ENCODE results near the gene SLC6A13.

The SLC6A13 gene

DNA sequence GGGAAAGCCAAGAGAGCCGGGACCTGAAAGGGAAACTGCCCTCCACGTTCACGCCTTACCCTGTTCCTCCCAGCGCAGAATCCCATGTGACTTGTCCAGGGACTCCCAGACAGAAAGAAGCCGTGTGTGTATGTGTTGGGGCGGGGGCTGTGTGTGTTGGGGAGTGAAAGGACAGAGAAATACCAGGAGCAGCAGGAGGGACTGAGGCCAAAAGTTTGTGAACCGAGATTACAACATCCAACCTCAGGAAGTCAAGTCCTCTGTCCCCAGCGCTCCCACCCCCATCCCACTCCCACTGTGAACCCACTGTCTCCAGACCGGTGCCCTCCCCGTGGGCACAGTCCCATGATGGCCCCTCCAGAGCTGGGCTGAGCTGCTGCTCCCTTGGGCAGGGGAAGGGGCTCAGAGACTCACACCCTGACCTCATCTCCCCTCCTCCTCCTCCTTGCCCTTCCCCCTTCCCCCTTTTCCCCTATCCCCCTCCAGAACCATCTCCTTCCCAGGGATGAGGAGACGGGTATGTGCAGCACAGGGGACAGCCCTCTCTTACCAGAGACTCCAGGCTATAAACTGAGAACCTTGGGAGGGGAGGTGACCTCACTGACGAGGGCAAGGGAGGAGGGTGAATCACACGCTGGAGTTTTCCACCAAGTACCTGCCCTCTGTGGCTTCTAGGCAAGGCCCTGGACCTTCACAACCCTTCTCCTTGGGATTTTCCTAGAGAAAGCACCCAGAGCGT, 48.5 kb downstream of the SLC6A13 start, which contains the start of gene SLC6A12:
TSS of gene SLC6A12 (minus strand) at position 155 of the 739 bp plus-strand sequence. CDS start 4,171 bp downstream, outside the sequence.
- no peak for DNase-seq (ENCODE audit: low read depth)

DNA sequence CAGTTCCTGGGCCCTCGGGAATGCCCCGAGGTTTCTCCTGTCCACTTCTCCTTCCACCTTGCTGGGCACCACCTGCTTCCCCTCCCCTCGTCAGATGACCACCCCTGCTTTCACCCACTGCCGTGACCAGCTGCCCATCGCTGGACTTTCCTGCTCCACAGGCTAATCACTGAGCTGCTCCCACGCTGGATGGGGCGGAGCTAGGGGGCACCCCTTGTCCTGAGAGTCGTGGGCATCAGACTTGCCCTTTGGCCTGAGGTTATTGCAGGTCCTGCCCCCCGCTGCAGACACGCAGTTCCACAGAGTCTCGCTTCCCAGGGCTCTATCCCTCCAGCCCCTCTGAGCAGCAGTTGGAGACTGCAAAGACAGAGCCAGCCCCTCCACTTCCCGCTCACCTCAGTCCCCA, 49.1 kb downstream of the SLC6A13 start:
- no peak for DNase-seq (ENCODE audit: low read depth)

DNA sequence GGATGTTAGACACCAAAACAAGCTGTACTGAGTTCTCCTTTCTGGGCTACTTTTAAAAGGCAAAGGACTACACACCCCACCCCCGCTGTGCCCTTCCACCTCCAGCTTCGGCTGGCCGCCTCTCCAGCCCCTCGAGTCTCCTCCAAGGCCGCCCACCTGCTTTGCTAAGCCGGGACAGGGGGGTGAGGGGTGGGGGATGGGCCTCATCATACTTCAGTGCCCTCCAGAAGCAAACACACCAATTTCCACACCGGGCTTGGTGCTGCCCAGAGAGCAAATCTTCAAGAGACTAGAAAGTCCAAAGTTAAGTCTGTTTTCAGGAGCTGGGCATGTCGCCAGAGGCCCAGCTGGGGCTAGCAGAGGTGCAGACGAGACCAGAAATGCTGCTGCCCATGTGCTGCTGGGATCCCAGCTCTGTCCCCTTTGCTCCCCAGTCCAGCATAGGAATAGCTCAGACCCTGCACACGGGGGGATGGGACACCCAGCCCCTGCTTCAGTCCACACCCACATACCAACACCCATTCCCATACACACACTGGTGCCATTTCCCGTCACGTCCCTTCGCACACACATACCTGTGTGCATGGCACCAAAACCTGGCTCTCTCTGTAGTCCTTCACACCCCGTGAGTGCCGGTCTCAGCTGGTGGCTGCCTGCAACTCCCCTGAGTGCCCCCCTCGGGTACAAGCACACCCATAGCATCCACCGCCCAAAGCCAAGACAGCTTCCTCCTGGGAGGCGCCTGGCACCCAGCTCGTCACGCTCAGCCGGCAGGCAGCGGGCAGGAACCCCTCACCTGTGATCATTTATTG, 49.7 kb downstream of the SLC6A13 start:
- DNase-seq (ENCODE audit: low read depth), result no peak

DNA sequence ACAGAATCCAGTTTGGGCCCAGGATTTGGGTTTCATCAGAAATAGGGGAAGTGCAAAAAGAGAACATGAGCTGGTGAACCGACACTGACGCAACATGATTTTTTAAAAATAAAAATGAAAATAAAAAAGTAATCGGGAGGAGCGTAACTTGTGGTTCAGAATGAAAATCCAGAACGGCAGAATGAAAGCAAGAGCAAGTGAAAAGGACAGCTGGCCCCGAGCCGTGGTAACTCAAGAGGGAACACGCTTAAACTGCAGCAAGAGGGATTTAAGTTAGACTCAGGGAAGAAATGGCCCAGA, 50.3 kb downstream of the SLC6A13 start:
- DNase-seq (ENCODE audit: low read depth), result no peak

DNA sequence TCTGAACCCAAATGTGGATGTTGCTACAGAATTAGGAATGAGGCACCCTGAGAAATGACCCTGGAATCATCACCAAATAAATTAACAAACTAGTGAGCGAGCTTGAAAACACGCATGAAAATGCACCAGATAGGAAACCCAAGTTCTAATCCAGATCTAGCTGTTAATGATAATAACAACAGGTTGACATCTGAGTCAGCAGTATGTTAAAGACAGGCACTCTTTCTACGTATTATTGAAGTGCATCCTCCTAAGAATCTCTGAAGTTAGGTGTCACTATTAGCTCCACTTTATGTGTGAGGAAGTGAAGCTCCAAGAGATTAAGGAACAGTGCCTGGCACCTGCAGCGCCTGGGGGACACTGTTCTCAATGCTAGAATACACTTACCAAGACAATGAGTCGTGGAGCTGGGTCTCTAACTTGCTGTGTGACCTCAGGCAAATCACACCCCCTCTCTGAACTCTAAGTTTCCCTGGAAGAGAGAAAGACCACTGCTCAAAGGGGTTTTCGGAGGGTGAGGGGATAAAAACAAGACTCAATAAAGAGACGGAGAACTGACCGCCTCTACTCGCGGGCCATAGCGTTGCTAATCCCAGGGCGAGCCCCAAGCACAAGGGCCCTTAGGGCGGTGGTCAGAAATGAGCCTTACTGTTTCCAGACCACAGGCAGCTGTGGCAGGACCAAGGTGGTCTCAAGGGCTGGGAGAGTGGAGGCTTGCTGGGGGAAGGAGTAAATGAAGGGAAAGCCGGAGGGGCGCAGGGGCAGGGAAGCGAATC, 50.8 kb downstream of the SLC6A13 start:
- DNase-seq (ENCODE audit: low read depth), result no peak

DNA sequence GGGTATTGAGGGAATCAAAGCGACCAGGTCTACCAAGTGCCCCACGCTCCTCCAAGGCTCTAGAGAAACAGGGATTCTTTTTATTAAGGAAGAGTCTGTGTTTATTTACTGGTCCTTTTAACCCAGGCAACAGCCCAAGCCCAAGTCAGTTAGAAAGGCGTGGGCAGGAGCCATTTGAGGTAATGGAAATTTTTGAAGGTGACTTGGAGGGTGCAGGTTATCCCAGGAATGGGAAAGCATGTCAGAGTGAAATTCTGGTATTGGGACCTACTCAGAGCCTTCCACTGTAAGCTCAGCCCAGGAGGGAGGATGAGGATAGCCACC, 51.5 kb downstream of the SLC6A13 start:
- DNase-seq (ENCODE audit: low read depth), result no peak

DNA sequence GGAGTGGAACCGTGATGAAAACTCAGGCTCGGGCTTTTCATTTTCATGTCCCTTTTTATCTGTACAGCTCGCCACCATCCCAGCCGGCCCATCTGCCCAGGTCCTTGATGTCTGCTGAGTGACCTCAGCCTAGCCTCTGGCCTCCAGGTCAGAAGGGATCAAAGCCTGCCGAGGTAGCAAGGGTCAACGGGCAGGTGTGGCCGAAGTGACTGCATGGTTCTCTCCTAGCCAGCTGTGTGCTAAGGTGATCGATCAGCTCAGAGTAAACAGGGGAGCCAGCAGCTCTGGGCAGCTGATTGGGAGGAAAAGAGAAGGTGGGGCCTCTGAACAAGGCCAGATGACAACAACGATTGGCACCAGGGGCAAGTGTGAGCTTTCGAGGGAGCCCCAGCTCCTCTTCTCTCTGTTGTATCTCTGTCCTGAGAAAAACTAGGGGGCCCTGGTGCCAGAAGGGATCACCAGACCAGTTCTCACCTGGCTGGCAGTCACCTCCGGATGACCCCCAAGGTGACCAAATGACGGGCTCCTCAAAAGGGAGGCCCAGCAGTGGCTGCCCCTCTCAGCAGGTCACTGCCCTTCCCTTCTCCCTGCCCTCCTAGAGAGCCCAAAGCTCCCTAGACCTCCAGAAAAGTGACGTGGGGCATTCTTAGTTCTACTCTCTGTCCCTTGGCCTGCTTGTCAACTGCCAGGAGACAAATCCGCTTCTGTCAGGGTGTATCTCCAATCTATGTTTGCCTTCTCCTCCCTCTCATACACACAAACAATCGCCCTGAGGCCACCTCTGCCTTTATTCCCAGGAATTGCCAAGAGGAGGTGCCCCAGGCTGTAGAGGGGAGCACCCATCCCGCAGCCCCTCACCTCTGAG, 52.1 kb downstream of the SLC6A13 start:
- no peak for DNase-seq (ENCODE audit: low read depth)

DNA sequence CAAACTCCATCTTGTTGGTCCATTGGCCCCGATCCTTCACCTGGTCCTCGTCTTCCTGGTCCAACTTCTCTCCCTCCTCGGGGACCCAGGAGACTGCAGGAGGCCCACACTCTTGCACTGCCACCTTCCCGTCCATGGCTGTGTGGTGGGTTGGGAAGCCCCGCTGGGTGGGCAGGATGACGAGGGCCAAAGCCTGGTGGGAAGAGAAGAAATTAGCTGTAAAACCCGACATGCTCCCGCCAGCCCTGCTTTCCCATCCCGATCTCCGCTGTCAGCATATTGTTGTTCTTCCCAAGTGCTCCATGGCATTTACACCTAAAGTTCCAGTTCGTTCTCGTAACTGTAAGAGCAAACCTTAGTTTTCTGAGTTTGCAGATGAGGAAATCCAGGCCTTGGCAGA, 52.8 kb downstream of the SLC6A13 start:
- no peak for DNase-seq (ENCODE audit: low read depth)

DNA sequence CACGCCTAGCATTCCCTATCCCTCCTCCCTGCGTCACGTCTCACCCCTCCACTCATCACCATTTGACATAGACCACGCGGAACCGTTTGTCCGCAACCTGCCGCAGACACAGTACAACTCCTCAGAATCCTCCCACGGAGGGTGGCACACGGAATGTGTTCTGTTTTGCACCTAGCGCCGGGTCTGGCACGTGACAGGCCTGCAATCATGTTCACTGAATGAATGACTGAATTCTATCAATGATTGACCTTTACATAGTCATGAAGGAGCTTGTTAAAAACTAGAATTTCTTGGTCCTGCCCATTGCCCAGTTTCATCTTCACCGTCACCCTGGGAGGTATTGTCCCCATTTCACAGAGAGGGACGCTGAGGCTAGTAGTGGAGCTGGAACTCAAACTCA, 53.4 kb downstream of the SLC6A13 start:
- no peak for DNase-seq (ENCODE audit: low read depth)

DNA sequence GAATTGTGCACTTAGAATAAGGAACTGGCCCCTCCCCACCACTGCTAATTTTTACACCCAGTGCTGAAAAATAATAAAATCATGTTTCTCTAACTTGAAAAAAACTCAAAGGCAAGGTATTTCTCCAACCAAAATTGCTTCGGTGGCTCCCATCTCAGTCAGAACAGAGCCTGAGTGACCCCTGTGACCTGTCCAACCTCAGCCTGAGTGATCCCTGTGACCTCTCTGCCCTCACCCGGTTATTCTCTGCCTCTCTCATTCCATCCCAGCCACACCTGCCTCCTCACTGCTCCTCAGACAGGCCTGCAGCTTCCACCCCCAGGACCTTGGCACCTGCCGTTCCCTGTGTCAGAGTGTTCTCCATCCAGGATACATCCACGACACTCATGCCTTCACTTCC, 53.8 kb downstream of the SLC6A13 start:
- no peak for DNase-seq (ENCODE audit: low read depth)

DNA sequence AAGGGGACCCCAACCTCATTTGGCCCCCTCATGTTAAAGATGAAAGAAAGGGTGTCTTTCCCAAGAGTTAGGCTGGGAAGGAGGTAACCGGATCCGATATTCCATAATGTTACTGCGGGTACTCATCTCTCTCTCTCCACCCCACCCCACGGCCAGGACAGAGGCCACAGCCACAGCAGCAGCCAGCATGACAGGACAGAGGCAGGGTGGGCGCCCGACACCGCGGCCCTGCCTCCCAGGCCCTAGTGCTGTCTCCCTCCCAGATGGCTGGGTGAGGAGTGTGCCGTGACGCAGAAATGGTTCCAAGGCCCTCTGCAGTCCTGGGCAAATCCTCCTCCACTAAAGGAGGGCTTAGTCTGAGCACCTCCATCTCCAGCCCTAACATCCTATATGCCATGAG, 54.8 kb downstream of the SLC6A13 start:
- DNase-seq (ENCODE audit: low read depth), result no peak

DNA sequence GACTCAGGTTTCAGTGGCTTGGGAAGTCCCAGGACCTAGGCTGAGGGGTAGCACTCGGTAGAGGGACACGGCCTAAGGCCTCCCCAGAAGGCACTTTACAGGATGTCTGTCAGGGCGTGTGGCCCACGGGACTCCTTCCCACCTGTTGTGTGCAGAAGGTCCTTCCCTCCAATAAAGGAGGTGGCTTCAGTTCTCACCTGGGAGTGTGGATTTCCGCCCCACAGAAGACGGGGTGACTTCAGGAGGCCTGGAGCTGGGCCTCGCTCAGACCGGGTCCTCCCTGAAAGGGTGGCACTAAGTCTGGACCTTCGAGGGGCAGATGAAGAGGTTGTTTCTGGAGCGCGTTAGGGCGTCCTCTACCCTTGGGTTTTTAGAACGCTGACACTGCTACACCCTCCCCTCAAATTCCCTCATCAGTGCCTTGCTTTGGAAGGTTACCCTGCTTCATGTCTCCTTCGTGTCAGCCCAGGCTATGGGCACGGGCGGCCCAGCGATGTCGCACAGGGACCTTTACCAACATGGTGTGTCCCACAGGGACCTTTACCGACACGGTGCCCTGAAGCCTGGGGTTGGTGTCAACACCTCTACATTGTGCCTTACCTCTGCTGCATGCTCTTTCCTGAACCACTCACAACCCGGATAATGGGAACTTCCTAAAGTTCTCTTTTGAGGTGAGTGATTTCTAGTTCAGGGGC, 55.7 kb downstream of the SLC6A13 start:
- DNase-seq (ENCODE audit: low read depth), result no peak

DNA sequence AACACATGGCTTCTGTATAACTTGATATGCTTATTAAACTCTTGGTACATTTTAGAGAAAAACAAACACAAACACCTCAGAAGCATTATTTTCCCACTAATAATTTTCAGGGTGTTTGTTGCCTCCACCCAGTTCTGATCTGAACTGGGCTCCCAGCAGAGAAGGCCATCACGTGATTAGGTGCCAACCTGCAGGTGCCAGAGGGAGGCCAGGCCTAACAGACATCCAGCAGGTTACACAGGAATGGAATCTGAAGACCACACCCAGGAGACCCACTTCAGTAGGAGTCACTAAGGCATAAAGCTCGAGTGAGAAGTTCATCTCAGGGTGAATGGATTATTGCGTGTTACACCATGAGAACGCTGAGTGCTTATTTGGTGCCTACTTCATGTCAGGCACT, 57.6 kb downstream of the SLC6A13 start:
- no peak for DNase-seq (ENCODE audit: low read depth)

DNA sequence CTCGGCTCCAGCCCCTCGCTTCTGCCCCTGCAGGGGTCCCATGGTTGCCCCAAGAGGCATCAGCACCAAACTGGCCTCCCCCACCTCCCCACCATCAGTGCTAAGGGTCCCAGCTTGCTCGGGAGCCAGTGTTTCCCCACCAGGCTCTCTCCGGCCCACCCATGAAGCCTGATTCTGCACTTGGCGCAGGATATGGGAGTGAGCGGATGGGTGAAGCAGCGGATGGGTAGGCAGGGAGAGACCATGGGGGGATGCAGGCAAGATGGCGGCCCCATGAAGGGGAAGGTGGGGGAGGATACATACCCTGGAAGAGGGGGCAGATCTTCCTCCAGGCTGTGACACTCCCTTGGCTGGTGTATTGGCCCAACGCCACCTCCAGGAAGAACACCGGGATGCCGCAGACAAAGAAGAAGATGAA, 58.4 kb downstream of the SLC6A13 start:
- no peak for DNase-seq (ENCODE audit: low read depth)

DNA sequence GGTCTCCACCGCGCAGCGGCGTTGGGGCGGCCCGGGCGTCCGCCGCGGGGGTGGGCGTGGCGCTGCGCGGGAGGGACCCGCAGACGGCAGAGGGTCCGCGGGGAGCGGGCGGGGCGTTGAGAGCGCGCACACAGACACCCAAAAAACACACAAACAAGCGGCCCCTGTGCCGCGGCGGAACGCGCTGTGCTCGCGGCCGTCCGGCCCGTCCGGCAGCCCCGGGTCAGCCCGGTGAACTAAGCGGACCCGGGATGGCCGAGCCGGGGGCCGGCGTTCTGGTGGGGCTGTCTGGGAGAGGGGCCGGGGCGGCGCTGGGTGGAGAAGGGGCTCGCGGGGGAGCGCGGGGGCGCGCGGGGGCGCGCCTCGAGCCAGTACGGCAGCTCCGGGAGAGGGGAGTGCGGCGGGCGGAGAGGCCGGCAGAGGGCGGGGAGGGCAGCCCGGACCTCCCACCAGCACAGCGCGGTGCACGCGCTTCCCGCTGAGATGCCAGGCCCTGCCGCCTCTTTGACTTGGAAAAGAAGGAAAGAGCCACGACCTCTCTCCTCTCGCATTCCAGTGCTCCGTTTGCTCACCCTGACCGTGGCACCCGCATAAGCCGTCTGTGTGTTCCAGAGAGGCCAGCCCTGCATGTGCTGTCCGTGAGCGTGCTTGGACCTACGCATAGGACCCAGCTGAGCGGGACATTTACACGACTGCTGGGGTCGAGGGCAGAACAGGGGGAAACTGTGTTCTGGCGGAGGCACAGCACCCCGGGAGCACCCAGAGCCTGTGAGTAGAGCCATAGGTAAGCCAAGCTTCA, 59.0 kb downstream of the SLC6A13 start:
- DNase-seq (ENCODE audit: low read depth), result no peak

DNA sequence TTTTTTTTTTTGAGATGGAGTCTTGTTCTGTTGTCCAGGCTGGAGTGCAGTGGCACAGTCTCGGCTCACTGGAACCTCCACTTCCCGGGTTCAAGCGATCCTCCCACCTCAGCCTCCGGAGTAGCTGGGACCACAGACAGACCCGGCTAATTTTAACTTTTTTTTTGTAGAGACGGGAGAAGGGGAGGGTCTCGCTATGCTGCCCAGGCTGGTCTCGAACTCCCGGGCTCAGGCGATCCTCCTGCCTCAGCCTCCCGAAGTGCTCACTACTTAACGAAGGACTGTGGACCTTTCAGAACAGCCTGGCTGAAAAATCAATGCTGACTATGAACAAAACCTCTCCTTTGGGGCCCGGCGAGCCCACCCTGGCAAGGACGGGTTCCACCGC, 59.6 kb downstream of the SLC6A13 start:
- DNase-seq (ENCODE audit: low read depth), result no peak

DNA sequence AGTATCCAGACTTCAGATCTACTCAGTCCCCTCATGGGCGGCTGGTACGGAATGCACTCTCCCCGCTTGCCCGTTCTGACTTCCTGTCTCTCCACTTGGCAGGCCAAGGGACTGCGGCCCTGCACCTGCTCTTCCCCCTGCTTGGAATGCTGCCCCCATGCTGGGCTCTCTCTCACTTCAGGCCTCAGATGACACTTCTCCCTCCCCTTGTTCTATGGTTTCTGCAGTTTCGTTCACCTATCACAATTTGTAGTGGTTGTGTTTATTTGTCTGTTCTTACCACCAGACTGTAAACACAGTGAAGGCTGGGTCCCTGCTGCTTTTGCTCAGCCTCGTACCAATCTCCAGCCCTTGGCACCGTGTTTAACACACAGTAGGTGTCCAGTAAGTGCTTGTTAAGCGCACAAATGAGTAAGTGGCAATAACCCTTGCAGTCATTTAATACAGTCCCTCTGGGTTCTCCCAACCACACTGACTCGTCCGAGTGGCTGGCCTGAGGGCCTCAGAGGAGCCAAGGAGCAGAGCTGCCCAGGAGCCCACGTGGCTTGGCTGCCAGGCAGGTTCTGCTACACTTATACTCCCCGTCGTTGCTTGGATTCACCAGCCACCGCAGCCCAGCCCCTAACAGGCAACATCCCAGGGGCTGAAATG, 60.4 kb downstream of the SLC6A13 start:
- DNase-seq (ENCODE audit: low read depth), result no peak

DNA sequence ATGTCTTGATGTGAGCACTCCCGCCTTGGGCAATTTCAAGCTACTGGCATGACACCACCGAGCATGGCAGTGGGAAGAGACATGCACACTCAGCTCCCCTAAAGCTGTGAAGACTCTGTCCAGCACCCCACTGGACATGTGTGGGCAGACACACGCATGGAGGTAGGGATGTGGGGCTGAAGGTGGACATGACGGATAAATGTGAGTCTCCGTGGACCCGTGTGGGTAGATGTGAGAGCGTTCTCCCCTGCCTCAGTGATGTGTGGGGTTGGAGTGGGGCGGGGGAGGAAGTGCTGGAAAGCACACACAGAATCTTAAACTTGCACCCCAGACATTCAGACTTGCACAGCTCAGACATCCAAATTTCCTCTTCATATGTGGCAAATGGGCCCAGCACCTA, 61.3 kb downstream of the SLC6A13 start:
- no peak for DNase-seq (ENCODE audit: low read depth)

DNA sequence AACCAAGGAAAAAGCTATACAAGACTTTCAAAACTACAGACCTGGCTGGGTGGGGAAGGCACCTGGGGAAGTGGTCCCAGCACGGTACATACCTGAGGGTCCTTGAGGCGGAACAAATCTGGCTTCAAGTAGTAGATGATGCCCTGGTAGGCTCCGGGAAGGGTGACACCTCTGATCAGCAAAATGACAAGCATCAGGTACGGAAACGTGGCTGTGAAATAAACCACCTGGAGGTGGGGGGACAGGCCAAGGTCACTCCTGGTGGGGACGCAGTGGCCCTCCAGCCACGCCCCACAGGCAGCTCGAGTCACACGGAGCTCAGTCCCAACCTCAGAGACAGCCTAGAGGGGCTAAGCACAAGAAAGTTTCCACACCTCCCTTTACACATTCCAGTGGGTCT, 63.9 kb downstream of the SLC6A13 start:
- no peak for DNase-seq (ENCODE audit: low read depth)
